PFSK-1 (cell line): ENCODE results near the gene SLC25A20.

ENCODE experiments used
- FOXP2 ChIP-seq: optimal IDR thresholded peaks from 2 replicates; pipeline ENCODE3; 2011; ENCODE audit warnings: borderline replicate concordance, control low read depth, inconsistent platforms; ENCODE audit not compliant: insufficient read depth; ENCODE audit errors: extremely low read length, extremely low read depth
- POLR2AphosphoS5 ChIP-seq: IDR thresholded peaks from 2 replicates; pipeline ENCODE4 v1.6.1; 2012; ENCODE audit warnings: low read depth, mild to moderate bottlenecking, control low read depth, low read length, moderate library complexity
- SIN3A ChIP-seq: IDR thresholded peaks from 2 replicates; pipeline ENCODE4 v1.6.1; 2012; ENCODE audit warnings: mild to moderate bottlenecking, low read length, moderate library complexity, borderline replicate concordance; ENCODE audit not compliant: insufficient read depth
- TAF1 ChIP-seq: IDR thresholded peaks from 2 replicates; pipeline ENCODE4 v1.6.1; 2012; ENCODE audit warnings: low read length, control low read depth, borderline replicate concordance; ENCODE audit not compliant: insufficient read depth
- TF ChIP-seq, protein P1 (sequence below), 2 experiments: IDR thresholded peaks; 2 replicates each; pipeline versions ENCODE4 v1.6.1 to v1.8.0; 2011 to 2012; ENCODE audit warnings: low read depth in 2 of 2, low read length in 2 of 2, control low read depth in 1 of 2, inconsistent platforms in 1 of 2, mild to moderate bottlenecking in 1 of 2, moderate library complexity in 1 of 2; ENCODE audit not compliant: insufficient read depth in 1 of 2

Gene SLC25A20

DNA sequence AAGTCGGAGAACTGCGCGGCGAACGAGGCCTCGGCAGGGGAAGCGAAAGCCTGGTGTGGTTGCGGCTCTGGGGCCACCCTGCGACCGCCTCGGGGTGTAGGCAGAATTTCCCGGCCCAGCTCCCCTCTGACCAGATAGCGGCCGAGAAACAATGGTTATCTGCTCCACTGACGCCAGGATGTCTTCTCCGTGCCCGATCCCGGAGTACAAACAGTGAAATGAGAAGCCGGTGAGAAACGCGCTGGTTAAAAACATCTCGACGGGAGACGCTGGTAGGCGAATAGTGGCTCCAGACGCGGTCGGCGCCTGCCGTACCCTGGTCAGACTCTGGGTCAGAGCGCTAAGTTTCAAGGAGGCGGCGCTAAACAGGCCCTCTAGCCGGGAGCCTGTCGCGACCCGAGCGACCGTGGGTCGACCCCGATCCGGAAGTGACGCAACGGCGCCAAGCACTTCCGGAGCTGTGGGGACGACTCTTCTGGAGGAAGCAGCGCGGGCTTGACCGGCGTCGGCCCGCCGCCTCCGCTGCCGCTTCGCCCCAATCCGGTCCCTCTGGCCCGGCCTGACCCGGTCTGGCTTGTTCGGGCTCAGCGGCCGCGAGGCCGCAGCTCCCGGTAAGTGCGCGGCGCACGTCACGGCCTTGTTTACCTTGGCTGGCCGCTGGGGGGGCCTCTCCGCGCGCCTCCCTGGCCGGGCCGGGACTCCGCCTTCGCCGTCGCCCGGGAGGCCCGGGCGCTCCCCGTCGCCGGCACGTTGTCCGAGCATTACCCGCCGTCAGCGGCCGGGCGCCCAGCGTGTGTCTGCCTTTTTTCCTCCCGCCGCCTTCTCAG lies 19.9 kb upstream of the SLC25A20 start, which contains the start of gene ARIH2:
TSS of gene ARIH2 (plus strand) at position 455 of the 827 bp plus-strand sequence. CDS start 8,717 bp downstream, outside the sequence.
- TF ChIP-seq, protein P1, sequence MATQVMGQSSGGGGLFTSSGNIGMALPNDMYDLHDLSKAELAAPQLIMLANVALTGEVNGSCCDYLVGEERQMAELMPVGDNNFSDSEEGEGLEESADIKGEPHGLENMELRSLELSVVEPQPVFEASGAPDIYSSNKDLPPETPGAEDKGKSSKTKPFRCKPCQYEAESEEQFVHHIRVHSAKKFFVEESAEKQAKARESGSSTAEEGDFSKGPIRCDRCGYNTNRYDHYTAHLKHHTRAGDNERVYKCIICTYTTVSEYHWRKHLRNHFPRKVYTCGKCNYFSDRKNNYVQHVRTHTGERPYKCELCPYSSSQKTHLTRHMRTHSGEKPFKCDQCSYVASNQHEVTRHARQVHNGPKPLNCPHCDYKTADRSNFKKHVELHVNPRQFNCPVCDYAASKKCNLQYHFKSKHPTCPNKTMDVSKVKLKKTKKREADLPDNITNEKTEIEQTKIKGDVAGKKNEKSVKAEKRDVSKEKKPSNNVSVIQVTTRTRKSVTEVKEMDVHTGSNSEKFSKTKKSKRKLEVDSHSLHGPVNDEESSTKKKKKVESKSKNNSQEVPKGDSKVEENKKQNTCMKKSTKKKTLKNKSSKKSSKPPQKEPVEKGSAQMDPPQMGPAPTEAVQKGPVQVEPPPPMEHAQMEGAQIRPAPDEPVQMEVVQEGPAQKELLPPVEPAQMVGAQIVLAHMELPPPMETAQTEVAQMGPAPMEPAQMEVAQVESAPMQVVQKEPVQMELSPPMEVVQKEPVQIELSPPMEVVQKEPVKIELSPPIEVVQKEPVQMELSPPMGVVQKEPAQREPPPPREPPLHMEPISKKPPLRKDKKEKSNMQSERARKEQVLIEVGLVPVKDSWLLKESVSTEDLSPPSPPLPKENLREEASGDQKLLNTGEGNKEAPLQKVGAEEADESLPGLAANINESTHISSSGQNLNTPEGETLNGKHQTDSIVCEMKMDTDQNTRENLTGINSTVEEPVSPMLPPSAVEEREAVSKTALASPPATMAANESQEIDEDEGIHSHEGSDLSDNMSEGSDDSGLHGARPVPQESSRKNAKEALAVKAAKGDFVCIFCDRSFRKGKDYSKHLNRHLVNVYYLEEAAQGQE (IDR thresholded peaks at IDR 0.05; ENCODE audit: insufficient read depth in 1 of 2, low read depth in 2 of 2, low read length in 2 of 2) = no peak
- TF ChIP-seq TAF1 (0 out of 2 replicates have a peak, but pooled peaks have one; percentile 27), FOXP2 (peak; percentile 48), SIN3A (peak; percentile 13; the same call in 1 of the 2 replicates), POLR2AphosphoS5 (peak; percentile 71)

GRCh38 chr3:48915296-48915695 lies 16.6 kb upstream of the SLC25A20 start:
- TF ChIP-seq, protein P1 (IDR thresholded peaks at IDR 0.05; ENCODE audit: insufficient read depth in 1 of 2, low read depth in 2 of 2, low read length in 2 of 2) = no peak
- TF ChIP-seq SIN3A = no peak

GRCh38 chr3:48899273-48899672 lies 591 bp upstream of the SLC25A20 start:
- TF ChIP-seq TAF1 (no peak), POLR2AphosphoS5 (no peak), SIN3A (no peak), FOXP2 (no peak)
- TF ChIP-seq, protein P1 (IDR thresholded peaks at IDR 0.05; ENCODE audit: insufficient read depth in 1 of 2, low read depth in 2 of 2, low read length in 2 of 2) = no peak

- TF ChIP-seq POLR2AphosphoS5 = no peak
- TF ChIP-seq, protein P1 (IDR thresholded peaks at IDR 0.05; ENCODE audit: insufficient read depth in 1 of 2, low read depth in 2 of 2, low read length in 2 of 2) = no peak
- no peak for TF ChIP-seq FOXP2
These were observed 964 bp downstream of the SLC25A20 start for GRCh38 chr3:48897460-48898376.
